Activated CD4-positive, alpha-beta T cell treated with anti-CD3 and anti-CD28 coated beads, Interleukin-2, amount 50 U/mL, for 48 hours (primary cell): ENCODE measurements around the gene SLC37A4.
"Not testable (repeated sequence)": the region's sequence is repeated elsewhere in the genome, so short reads cannot be mapped to it uniquely, and the experiment has no call there.

Experiments used
- DNase-seq, 2 experiments: peaks; one replicate each; pipeline ENCODE4 v3.0.0-alpha.2; 2020

The SLC37A4 gene

DNA sequence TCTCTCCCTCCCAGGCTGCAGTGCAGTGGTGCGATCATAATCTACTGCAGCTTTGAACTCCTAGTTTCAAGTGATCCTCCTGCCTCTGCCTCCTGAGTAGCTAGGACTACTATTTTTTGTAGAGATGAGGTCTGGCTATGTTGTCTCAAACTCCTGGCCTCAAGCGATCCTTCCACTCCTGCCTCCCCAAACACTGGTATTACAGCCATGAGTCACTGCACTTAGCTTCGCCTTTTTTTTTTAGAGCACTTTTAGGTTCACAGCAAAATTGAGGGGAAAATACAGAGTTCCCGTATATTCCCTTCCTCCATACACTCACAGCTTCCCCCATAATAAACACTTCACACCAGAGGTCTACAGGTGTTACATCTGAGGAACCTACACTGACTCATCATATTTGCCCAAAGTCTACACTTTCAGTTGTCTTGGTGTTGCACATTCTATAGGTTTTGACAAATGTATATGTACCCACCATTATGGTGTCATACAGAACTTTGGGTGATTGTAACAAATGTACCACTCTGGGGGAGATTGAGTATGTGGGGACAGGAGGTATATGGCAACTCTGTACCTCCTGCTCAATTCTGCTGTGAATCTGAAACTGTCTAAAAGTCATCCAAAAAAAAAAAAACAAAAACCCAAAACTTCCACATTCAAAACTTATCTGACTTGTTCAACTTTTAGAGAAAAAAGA is 11.3 kb upstream of the SLC37A4 start:
- DNase-seq = no peak

GRCh38 chr11:119039471-119039870 is 8.8 kb upstream of the SLC37A4 start:
- not testable (repeated sequence) for DNase-seq

- DNase-seq = no peak
These were observed 8.2 kb upstream of the SLC37A4 start for GRCh38 chr11:119038884-119039283.

GRCh38 chr11:119034813-119035212 is 4.1 kb upstream of the SLC37A4 start:
- no peak for DNase-seq

DNA sequence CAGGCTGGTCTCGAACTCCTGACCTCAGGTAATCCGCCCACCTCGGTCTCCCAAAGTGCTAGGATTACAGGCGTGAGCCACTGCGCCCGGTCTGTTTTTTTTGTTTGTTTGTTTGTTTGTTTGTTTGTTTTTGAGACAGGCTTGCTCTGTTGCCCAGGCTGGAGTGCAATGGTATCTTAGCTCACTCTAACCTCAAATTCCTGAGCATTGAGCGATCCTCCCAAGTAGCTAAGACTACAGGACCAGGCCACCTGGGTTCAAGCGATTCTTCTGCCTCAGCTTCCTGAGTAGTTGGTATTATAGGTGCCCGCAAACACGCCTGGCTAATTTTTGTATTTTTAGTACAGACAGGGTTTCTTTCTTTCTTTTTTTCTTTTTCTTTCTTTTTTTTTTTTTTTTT is 2.7 kb upstream of the SLC37A4 start:
- DNase-seq = not testable (repeated sequence)

GRCh38 chr11:119031912-119032280 is 1.2 kb upstream of the SLC37A4 start:
- DNase-seq = no peak

DNA sequence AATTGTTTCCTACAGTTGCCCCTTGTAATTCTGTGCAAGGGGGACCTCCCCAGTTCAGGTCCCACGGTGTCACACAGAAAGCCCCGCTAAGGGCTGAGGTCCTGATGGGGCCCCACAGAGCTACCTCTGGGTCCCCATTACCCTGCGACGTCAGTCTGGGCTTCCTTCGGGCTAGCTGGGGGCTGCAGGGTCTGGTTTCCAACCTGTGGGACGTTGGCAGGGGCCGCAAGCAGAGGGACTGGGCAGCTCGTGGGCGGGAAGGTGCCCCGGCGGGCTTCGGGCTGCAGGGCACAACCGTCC is 698 bp downstream of the SLC37A4 start:
- DNase-seq = no peak

DNA sequence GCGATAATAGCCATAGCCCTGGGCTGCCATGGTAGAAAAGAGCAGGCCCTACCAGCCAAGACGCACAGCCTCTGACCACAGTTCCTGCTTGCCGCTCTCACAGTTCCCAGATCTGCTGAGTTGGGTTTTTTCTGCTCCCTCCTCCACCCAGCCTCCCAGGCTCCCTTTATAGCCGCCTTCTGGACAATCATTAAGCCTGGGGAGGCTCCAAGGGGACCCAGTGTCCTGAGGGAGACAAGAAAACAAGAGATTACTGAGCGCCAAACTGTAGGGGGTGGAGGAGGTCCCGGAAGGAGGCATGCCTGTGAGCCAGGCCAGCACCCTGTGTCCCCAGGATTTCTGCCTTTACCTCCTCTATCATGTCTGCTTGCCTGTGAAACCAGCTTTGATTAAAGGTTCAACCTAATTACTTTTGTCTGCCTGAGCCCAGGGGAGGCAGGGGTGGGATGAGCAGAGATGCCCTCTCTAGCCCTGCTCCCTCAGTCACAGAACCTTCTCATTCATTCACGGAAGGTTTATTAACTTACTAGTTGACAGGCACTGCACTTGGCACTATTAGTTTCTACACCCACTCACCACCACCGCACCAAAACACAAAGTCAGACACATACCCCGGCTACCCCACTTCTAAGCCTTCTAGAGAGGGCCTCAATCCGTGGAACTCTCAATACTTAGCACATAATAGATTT is 1.2 kb downstream of the SLC37A4 start:
- peak; percentile 44 to 56 for DNase-seq

DNA sequence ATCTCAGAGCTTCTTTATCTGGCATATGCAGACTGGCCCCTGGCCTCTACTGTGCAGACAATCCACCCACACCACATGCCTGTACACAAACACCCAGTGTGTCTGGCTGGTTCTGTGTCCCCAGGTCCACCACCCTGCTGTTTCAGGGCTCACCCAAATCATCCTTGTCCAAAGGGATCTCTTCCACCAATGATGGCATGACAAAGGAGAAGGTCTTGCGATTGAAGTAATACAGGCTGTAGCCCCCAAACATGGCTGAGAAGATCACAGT is 1.7 kb downstream of the SLC37A4 start:
- DNase-seq = no peak

- DNase-seq = no peak
These were observed 2.2 kb downstream of the SLC37A4 start for GRCh38 chr11:119028346-119029068.

GRCh38 chr11:119027561-119028345 is 2.9 kb downstream of the SLC37A4 start:
- no peak for DNase-seq

DNA sequence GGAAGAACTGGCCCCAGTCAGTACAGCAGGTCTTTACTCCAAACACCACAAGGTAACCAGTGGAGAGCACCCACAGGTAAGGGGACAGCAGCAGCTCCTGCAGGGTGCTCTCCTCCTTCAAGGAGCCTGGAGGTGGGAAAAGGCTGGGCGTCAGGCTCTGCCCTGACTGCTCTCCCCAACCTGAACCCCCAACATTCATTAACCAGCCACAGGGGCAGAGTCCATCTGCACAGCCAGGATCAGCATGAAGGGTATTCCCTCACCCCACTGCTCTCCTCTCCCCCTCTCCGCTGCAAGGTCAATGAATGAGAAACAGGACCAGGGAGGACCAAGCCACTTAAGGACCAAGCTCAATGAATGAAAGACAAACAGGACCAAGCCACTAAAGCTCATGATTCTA is 3.7 kb downstream of the SLC37A4 start:
- no peak for DNase-seq

- DNase-seq = no peak
These were observed 4.5 kb downstream of the SLC37A4 start for GRCh38 chr11:119025978-119026766.

DNA sequence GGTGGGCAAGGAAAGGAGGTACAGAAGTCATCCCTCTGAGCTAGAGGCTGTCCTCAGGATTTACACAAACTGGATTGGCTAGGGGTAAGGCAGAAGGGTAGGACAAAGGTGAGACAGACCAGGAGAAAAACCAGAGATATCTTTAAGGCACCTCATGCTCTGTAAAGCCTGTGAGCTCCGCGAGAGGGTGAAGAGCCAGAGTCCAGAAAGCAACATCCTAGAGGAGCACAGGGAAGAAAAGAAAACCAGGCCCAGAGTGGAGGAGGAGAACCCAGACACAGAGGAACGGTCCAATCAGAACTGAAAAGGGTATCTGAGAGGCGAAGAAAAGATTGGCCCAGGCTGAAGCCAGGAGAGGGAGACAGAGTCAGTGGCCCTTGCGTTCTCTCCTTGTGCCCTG is 5.1 kb downstream of the SLC37A4 start:
- no peak for DNase-seq

- no peak for DNase-seq
These were observed 5.6 kb downstream of the SLC37A4 start for GRCh38 chr11:119025099-119025473.

- no peak for DNase-seq
These were observed 6.1 kb downstream of the SLC37A4 start for GRCh38 chr11:119024430-119025098.

DNA sequence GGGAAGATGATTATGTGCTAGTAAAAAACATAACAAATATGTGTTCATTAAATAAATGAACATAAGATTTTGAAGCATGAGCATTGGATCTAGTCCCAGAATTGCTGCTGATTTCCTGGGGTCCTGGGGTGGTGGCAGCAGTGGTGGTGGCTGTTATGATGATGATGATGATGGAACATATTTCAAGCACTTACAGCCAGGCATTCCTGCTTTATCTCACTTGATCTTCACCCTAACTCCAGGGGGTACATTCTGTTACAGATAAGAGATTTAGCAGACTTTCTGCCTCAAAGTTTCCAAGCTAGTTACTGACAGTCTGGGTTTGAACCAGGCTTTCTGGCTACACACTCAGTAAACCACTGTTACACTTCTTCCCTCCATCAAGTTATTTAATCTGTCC is 6.9 kb downstream of the SLC37A4 start:
- no peak for DNase-seq

- no peak for DNase-seq
These were observed 9.0 kb downstream of the SLC37A4 start for GRCh38 chr11:119021631-119022030.

- DNase-seq = no peak
These were observed 10.7 kb downstream of the SLC37A4 start for GRCh38 chr11:119019996-119020395.

GRCh38 chr11:119018074-119018938 is 12.4 kb downstream of the SLC37A4 start, which contains the start of the genes RPS25 and TRAPPC4:
TSS of gene RPS25 (minus strand) at chr11:119018343. CDS start at chr11:119018284, 59 bp downstream.
TSS of gene TRAPPC4 (plus strand) at chr11:119018766. CDS start at chr11:119018796, 30 bp downstream.
- peak; percentile 94 to 95 for DNase-seq

DNA sequence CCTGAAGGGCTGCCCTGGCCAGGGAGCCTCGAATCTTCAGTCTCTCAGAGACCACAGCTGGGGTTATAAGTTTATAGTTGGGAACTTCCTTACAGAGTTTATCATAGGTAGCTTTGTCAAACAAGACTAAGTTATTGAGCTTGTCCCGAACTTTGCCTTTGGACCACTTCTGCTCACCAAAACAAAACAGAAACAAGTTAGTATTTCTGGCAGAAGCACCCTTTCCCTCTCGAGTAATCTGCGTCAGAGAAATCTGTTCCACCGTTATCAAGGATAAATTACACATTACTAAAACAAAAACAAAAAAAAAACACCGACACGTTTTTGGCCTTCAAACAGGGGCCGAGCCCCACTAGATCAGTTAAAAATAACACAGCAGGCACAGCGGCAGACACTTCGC is 13.3 kb downstream of the SLC37A4 start:
- not testable (repeated sequence) for DNase-seq
